K562 (cell line): ENCODE data around the gene NAT8L. TPM values are rescaled to one million over a fixed set of nuclear protein-coding genes. Genes with fewer than 3 reads are reported as not detected.

Experiments
- ATAC-seq: fragments of 200-7000 bp; cut with Tn5 transposase; 3 replicates; pipeline ENCODE4 v1.9.1; 2020; ENCODE audit warnings: moderate library complexity
- BruUV-seq: library from RNA; stranded (reverse); fragments of 400-500 nt; replicated peaks from 2 replicates; lab custom pipeline; 2021; lab: Mats Ljungman, UMichigan
- CTCF ChIA-PET: fragments of 300-600 bp; formaldehyde crosslinking; extraction: SDS; loops from one replicate; lab custom pipeline; 2021; ENCODE audit warnings: low intra/inter-chr PET ratio; lab: Yijun Ruan, JAX
- POLR2A ChIA-PET: fragments of 300-600, 350-650 bp; sonication (Branson Sonifier 250); formaldehyde crosslinking; extraction: SDS; loops from one replicate; lab custom pipeline; 2021; ENCODE audit warnings: antibody characterized with exemption, inconsistent platforms; lab: Yijun Ruan, JAX
- DNase-seq, 4 experiments: peaks; one replicate each; pipeline versions ENCODE4 v3.0.0 to v3.0.0-alpha.2; 2011 to 2018; ENCODE audit warnings: low spot score in 3 of 4, mixed read lengths in 3 of 4; ENCODE audit errors: extremely low read depth in 1 of 4
- FAIRE-seq: peaks from 2 replicates; lab custom pipeline; 2011; peaks lifted over from hg19 to GRCh38; lab: Jason Lieb, UNC
- H2AFZ ChIP-seq: 2 replicates; pipeline ENCODE4 v1.6.0; 2011; ENCODE audit warnings: low read depth, low read length, control low read depth, inconsistent platforms
- H3K27ac ChIP-seq: fragments of 200-600 bp; 3 replicates; pipeline ENCODE4 v1.8.0; 2011; ENCODE audit warnings: low read depth, mild to moderate bottlenecking, control low read depth, inconsistent platforms, low read length, moderate library complexity, mixed read lengths; ENCODE audit errors: extremely low read depth
- H3K27me3 ChIP-seq, 2 experiments: fragments of 300-600 bp in 1 of 2; 2 replicates in 1 of 2; 3 replicates in 1 of 2; pipeline versions ENCODE4 v1.6.0 to v1.8.0; 2011; ENCODE audit warnings: inconsistent platforms in 2 of 2, low read length in 2 of 2, mild to moderate bottlenecking in 1 of 2, mixed read lengths in 1 of 2, moderate library complexity in 1 of 2; ENCODE audit not compliant: control insufficient read depth in 2 of 2, insufficient read depth in 2 of 2
- H3K36me3 ChIP-seq: fragments of 300-600 bp; 3 replicates; pipeline ENCODE4 v1.8.0; 2011; ENCODE audit warnings: mild to moderate bottlenecking, low read length, inconsistent platforms; ENCODE audit not compliant: control insufficient read depth, insufficient read depth
- H3K4me1 ChIP-seq, 2 experiments: fragments of 200-600 bp in 1 of 2; replicated peaks in 1 of 2; 2 replicates in 1 of 2; 3 replicates in 1 of 2; pipeline versions ENCODE4 v1.5.1 to v1.8.0; 2011; ENCODE audit warnings: inconsistent platforms in 2 of 2, low read length in 2 of 2, mild to moderate bottlenecking in 1 of 2, mixed read lengths in 1 of 2, moderate library complexity in 1 of 2; ENCODE audit not compliant: control insufficient read depth in 2 of 2, insufficient read depth in 2 of 2
- H3K4me2 ChIP-seq: 2 replicates; pipeline ENCODE4 v1.6.1; 2011; ENCODE audit warnings: low read length, control low read depth, inconsistent platforms, mixed read lengths; ENCODE audit not compliant: insufficient read depth
- H3K4me3 ChIP-seq: fragments of 200-600 bp; sonication (generic), shearing (Covaris generic); 2 replicates; pipeline ENCODE4 v1.5.1; 2016; ENCODE audit warnings: control low read depth, inconsistent platforms
- H3K79me2 ChIP-seq: fragments of 200-600 bp; 3 replicates; pipeline ENCODE4 v1.8.0; 2011; ENCODE audit warnings: low read length, inconsistent platforms; ENCODE audit not compliant: control insufficient read depth, insufficient read depth
- H3K9ac ChIP-seq, 2 experiments: 2 replicates each; pipeline versions ENCODE4 v1.6.0 to v1.6.1; 2011; ENCODE audit warnings: low read depth in 2 of 2, low read length in 2 of 2, control low read depth in 1 of 2, inconsistent platforms in 1 of 2, mild to moderate bottlenecking in 1 of 2, mixed read lengths in 1 of 2; ENCODE audit not compliant: insufficient read depth in 1 of 2
- H3K9me1 ChIP-seq: one replicate; pipeline ENCODE4 v1.6.0; 2011; ENCODE audit warnings: inconsistent platforms, mild to moderate bottlenecking, low read length, moderate library complexity; ENCODE audit not compliant: control insufficient read depth, insufficient read depth
- H3K9me3 ChIP-seq: replicated peaks from 2 replicates; pipeline ENCODE4 v1.5.1; 2011; ENCODE audit warnings: low read depth, low read length, inconsistent platforms; ENCODE audit not compliant: control insufficient read depth, insufficient read depth
- H4K20me1 ChIP-seq: replicated peaks from 2 replicates; pipeline ENCODE4 v1.6.1; 2011; ENCODE audit warnings: low read length, inconsistent platforms, mixed read lengths; ENCODE audit not compliant: control insufficient read depth, insufficient read depth
- BMI1 ChIP-seq: fragments of 150-350 bp; IDR thresholded peaks from 2 replicates; pipeline ENCODE4 v1.6.1; 2014; ENCODE audit warnings: low read length
- CSDE1 ChIP-seq, 2 experiments: fragments of 450-650 bp; IDR thresholded peaks; 2 replicates each; pipeline ENCODE4 v1.6.1; 2016; ENCODE audit warnings: mild to moderate bottlenecking in 1 of 2
- CXXC5 ChIP-seq: fragments of 250-450 bp; sonication (Bioruptor Pico); IDR thresholded peaks from 2 replicates; pipeline ENCODE4 v1.8.0; 2022; ENCODE audit warnings: inconsistent platforms, mild to moderate bottlenecking, moderate library complexity
- DIDO1 ChIP-seq: fragments of 450-650 bp; IDR thresholded peaks from 2 replicates; pipeline ENCODE4 v1.6.1; 2016; ENCODE audit warnings: low read depth, missing biosample characterization, missing genetic modification characterization
- GABPB1 ChIP-seq: sonication (generic); formaldehyde crosslinking; IDR thresholded peaks from 2 replicates; pipeline ENCODE4 v1.8.0; 2022; ENCODE audit warnings: mild to moderate bottlenecking, missing genetic modification reagents
- KDM5B ChIP-seq: fragments of 200-600 bp; sonication (generic); IDR thresholded peaks from 2 replicates; pipeline ENCODE4 v1.6.1; 2012; ENCODE audit warnings: low read depth, mild to moderate bottlenecking, moderate library complexity, low read length, control low read depth, inconsistent platforms; ENCODE audit not compliant: insufficient replicate concordance
- MTA3 ChIP-seq: fragments of 450-650 bp; formaldehyde crosslinking; IDR thresholded peaks from 2 replicates; pipeline ENCODE4 v1.6.1; 2017; ENCODE audit warnings: mild to moderate bottlenecking, borderline replicate concordance
- PHF8 ChIP-seq: fragments of 200-600 bp; sonication (generic); IDR thresholded peaks from 2 replicates; pipeline ENCODE4 v1.6.1; 2012; ENCODE audit warnings: mixed run types, mild to moderate bottlenecking, inconsistent platforms, low read length, moderate library complexity, borderline replicate concordance
- PPARD ChIP-seq: fragments of 250-450 bp; sonication (Bioruptor Pico); IDR thresholded peaks from 2 replicates; pipeline ENCODE4 v1.8.0; 2022; ENCODE audit warnings: inconsistent platforms, mild to moderate bottlenecking, moderate library complexity
- SMARCA5 ChIP-seq: fragments of 450-650 bp; IDR thresholded peaks from 2 replicates; pipeline ENCODE4 v1.6.1; 2016
- XRCC3 ChIP-seq: fragments of 450-650 bp; IDR thresholded peaks from 2 replicates; pipeline ENCODE4 v1.6.1; 2017; ENCODE audit warnings: mild to moderate bottlenecking, moderate library complexity
- ZBED1 ChIP-seq: IDR thresholded peaks from 2 replicates; pipeline ENCODE4 v1.6.1; 2014
- ZBTB2 ChIP-seq: fragments of 450-650 bp; IDR thresholded peaks from 2 replicates; pipeline ENCODE4 v1.6.1; 2016; ENCODE audit warnings: antibody characterized with exemption
- WGBS: fragments of 100-300 bp; shearing (Covaris generic); methylation state at CpG from one replicate; pipeline ENCODE4 v1.1.6; 2016; ENCODE audit warnings: low coverage, mixed read lengths; ENCODE audit not compliant: insufficient coverage; ENCODE audit errors: missing lambda C conversion rate; 5-methylcytosine and 5-hydroxymethylcytosine counted together
- in situ Hi-C: fragments of 300-500 bp; cut with MboI; formaldehyde crosslinking; loops from 4 replicates; pipeline ENCODE4 v1.15.0; 2018; ENCODE audit warnings: inconsistent platforms, mixed read lengths
- intact Hi-C: fragments of 100-400 bp; cut with micrococcal nuclease; formaldehyde crosslinking; loops from 2 replicates; pipeline ENCODE4 v1.14.2; 2022
- polyA plus RNA-seq, 8 experiments: library from polyadenylated mRNA; depleted of rRNA in 4 of 8; stranded (reverse) in 5 of 8; unstranded in 3 of 8; fragments of >200 nt; fragmentation: Nextera tagmentation in 2 of 8; fragmentation: Illumina TruSeq in 1 of 8; extraction: Ambion mirVana in 2 of 8; extraction: Trizol in 1 of 8; gene quantifications; 2 replicates each; pipeline versions ENCODE4 v1.2.1 to v1.2.3, GENCODE V29; 2011 to 2014; ENCODE audit warnings: inconsistent platforms in 1 of 8, missing spikeins in 1 of 8
- total RNA-seq, 7 experiments: library from RNA; depleted of rRNA in 6 of 7; stranded (reverse); fragments of >200 nt in 6 of 7; fragmentation: Illumina TruSeq in 2 of 7; extraction: Trizol in 2 of 7; gene quantifications; 2 replicates each; pipeline versions ENCODE4 v1.2.1 to v1.2.3, GENCODE V29; 2011 to 2021; ENCODE audit warnings: low replicate concordance in 1 of 7
- TF ChIP-seq, protein P1 (sequence below): IDR thresholded peaks from 2 replicates; pipeline ENCODE4 v1.6.1; 2014; ENCODE audit warnings: antibody characterized with exemption
- TF ChIP-seq, protein P2 (sequence below): sonication (generic); formaldehyde crosslinking; IDR thresholded peaks from 2 replicates; pipeline ENCODE4 v1.8.0; 2022; ENCODE audit warnings: mild to moderate bottlenecking, low read depth, missing genetic modification reagents

Gene NAT8L
- total and polyA plus RNA-seq, 9 of the 15 experiments (the other 6 are each of a cell fraction or from before 2014, with no cell fraction given), result 0.06 to 11.0 (median 1.5) TPM

DNA sequence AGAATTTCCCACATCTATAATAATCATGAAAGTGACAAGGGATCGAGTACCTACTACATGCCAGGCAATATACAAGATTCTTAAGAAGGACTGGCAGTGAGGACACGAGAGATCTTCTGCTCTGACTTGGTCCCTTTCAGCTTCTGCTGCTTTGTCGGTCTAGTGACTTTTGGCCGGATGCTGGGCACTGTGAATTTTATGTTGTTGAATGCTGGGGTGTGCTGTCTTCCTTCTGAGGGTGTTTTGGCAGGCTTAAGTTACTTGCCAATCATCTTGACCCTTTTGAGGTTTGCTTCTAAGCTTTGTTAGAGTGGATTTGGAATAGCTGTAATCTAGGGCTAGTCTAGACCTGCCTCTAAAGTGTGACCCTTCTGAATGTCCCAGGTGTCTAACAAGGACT lies 23.5 kb downstream of the NAT8L start (continued):
- TF ChIP-seq CSDE1 (IDR thresholded peaks at IDR 0.05) (no peak), ZBTB2 (no peak), DIDO1 (tag) (no peak)
- TF ChIP-seq, protein P1, sequence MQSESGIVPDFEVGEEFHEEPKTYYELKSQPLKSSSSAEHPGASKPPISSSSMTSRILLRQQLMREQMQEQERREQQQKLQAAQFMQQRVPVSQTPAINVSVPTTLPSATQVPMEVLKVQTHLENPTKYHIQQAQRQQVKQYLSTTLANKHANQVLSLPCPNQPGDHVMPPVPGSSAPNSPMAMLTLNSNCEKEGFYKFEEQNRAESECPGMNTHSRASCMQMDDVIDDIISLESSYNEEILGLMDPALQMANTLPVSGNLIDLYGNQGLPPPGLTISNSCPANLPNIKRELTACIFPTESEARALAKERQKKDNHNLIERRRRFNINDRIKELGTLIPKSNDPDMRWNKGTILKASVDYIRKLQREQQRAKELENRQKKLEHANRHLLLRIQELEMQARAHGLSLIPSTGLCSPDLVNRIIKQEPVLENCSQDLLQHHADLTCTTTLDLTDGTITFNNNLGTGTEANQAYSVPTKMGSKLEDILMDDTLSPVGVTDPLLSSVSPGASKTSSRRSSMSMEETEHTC, result no peak

GRCh38 chr4:2083116-2083825 lies 24.1 kb downstream of the NAT8L start:
- Histone ChIP-seq H3K9ac (peak overlapping the region in 1 of 2 experiments; percentile 40; a peak in 1 of 4 replicates), H3K9me1 (no peaks in the 10 kb centered on the region), H3K4me3 (no peak overlapping the region), H2AFZ (no peak overlapping the region), H3K27ac (no peak overlapping the region), H3K27me3 (peaks cover 27 to 68% of the 10 kb centered on the region in 2 experiments; a peak in 4 of 5 replicates), H3K4me1 (peaks cover 0 to 9% of the 10 kb centered on the region in 2 experiments; a peak in 2 of 5 replicates), H3K9me3 (no peaks in the 10 kb centered on the region), H3K4me2 (no peak overlapping the region), H4K20me1 (no peaks in the 10 kb centered on the region), H3K36me3 (no peaks in the 10 kb centered on the region), H3K79me2 (no peaks in the 10 kb centered on the region)
- ChIA-PET POLR2A (interaction anchor here (0.7 to 1.4 kb wide), 2 partner anchors 8 to 9 kb away, joined by 3 to 6 read pairs; no protein-coding TSS in a partner anchor), CTCF (no interaction called here)
- ATAC-seq (peak; percentile 42; the same call in 2 of the 3 replicates), FAIRE-seq (no peak), DNase-seq (no peak)
- WGBS, result 5% methylated on average over 15 of the region's 15 CpGs
- in situ Hi-C loops (no loop called here), intact Hi-C loops (no loop called here)
- BruUV-seq, result no TSS peak
- TF ChIP-seq PPARD (no peak), SMARCA5 (no peak), GABPB1 (CRISPR knock-in tag) (no peak), PHF8 (no peak), ZBED1 (no peak), MTA3 (no peak), XRCC3 (no peak), CXXC5 (no peak), BMI1 (no peak), KDM5B (no peak)
- TF ChIP-seq, protein P2, sequence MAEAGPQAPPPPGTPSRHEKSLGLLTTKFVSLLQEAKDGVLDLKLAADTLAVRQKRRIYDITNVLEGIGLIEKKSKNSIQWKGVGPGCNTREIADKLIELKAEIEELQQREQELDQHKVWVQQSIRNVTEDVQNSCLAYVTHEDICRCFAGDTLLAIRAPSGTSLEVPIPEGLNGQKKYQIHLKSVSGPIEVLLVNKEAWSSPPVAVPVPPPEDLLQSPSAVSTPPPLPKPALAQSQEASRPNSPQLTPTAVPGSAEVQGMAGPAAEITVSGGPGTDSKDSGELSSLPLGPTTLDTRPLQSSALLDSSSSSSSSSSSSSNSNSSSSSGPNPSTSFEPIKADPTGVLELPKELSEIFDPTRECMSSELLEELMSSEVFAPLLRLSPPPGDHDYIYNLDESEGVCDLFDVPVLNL (CRISPR knock-in tag), result no peak
